Lung (tissue), 12 donors: Measurements from ENCODE around the gene EPHB2. TPM values are rescaled to one million over a fixed set of nuclear protein-coding genes. Genes with fewer than 3 reads are reported as not detected.

Experiments
- ATAC-seq: fragments of 200-7000 bp; cut with Tn5 transposase; one replicate; pipeline ENCODE4 v1.9.1; 2020; ENCODE audit warnings: moderate number of reproducible peaks; ENCODE audit not compliant: insufficient read depth, low FRiP score
- DNase-seq, 3 donors: peaks; one replicate each; pipeline ENCODE4 v3.0.0-alpha.2; 2013 to 2017
- H3K27ac ChIP-seq, 2 donors: one replicate each; pipeline ENCODE4 v1.5.1; 2013; ENCODE audit warnings: mild to moderate bottlenecking in 2 of 2, moderate library complexity in 2 of 2, control low read depth in 1 of 2, inconsistent platforms in 1 of 2, low read depth in 1 of 2, low read length in 1 of 2
- H3K27me3 ChIP-seq, 3 donors: one replicate each; pipeline ENCODE4 v1.5.1; 2013; ENCODE audit warnings: low read length in 2 of 3; ENCODE audit not compliant: control insufficient read depth in 3 of 3, insufficient read depth in 3 of 3
- H3K36me3 ChIP-seq, 4 donors: one replicate each; pipeline ENCODE4 v1.5.1; 2013; ENCODE audit warnings: low read length in 4 of 4, mild to moderate bottlenecking in 1 of 4, moderate library complexity in 1 of 4; ENCODE audit not compliant: control insufficient read depth in 4 of 4, insufficient read depth in 4 of 4
- H3K4me1 ChIP-seq, 5 donors: one replicate each; pipeline ENCODE4 v1.5.1; 2013; ENCODE audit warnings: low read length in 5 of 5, mild to moderate bottlenecking in 2 of 5, moderate library complexity in 1 of 5; ENCODE audit not compliant: control insufficient read depth in 5 of 5, insufficient read depth in 5 of 5
- H3K4me3 ChIP-seq: one replicate; pipeline ENCODE4 v1.5.1; 2013; ENCODE audit warnings: mild to moderate bottlenecking, control low read depth, moderate library complexity
- H3K9ac ChIP-seq, 2 donors: one replicate each; pipeline ENCODE4 v1.5.1; 2013; ENCODE audit warnings: low read length in 2 of 2, control low read depth in 1 of 2; ENCODE audit not compliant: insufficient read depth in 1 of 2
- H3K9me3 ChIP-seq, 4 donors: one replicate each; pipeline ENCODE4 v1.5.1; 2013; ENCODE audit warnings: low read length in 3 of 4, mild to moderate bottlenecking in 1 of 4, moderate library complexity in 1 of 4; ENCODE audit not compliant: control insufficient read depth in 4 of 4, insufficient read depth in 3 of 4
- WGBS, 2 donors: extraction: QIAGEN DNeasy Blood & Tissue Kit; methylation state at CpG; one replicate each; pipeline ENCODE4 v1.1.7; 2013; 5-methylcytosine and 5-hydroxymethylcytosine counted together
- polyA plus RNA-seq, 2 donors: library from polyadenylated mRNA; stranded (reverse); fragments of 200-250 nt; gene quantifications; one replicate each; pipeline ENCODE4 v1.2.1, GENCODE V29; 2013
- total RNA-seq, 2 donors: library from RNA; depleted of rRNA in 1 of 2; stranded (reverse); fragments of >200 nt in 1 of 2; gene quantifications; one replicate each; pipeline ENCODE4 v1.2.1, GENCODE V29; 2014 to 2021
- TF ChIP-seq, protein P1 (sequence below): IDR thresholded peaks from 2 replicates; pipeline ENCODE4 v1.5.1; 2012; ENCODE audit warnings: mild to moderate bottlenecking; ENCODE audit errors: control extremely low read depth, extremely low read depth
- donor health status: control.
- donor health status: control.
- donor health status: Bipolar disorder and iron deficiency.
- donor health status: healthy.
- donor health status: DM: yes; HTN: yes; CAD: no.

The EPHB2 gene
- total and polyA plus RNA-seq, 4 donors = 1.2 to 8.5 (median 5.8) TPM

DNA sequence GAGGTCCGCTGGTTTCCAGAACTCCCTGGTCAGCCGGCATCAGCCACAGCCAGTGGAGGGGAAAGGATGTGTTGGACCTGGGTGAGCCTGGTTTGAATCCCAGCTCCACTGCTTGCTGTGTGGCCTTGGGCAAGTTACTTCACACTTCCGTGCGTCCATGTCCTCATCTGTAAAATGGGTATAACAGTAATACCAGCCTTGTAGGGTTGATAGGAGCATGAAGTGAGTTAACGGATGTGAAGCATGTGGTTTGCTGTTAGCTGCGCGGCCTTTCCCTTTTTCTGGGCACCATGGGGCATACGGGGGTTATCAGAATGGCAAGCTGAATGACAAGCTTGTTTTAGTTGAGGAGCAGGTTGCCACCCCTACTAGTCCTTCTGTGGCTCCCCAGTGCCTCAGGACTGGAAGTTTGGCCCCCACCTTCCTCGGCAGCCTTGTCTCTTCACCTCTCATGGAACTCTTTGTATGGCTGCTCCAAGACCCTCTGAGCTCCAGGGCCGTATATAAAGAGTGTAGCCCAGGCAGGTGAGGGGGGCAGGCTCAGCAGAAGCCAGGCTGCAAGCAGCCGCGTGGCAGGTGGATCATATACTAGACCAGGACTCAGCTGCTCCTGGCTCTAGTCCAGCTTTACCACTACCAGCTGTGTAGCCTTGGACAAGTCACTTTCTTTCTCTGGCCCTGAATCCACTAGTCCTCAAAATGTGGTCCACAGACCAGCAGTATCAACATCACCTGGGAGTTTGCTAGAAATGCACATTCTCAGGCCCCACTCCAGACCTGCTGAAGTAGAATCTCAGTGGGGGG is 166.7 kb downstream of the EPHB2 start:
- Histone ChIP-seq H3K36me3 (peaks cover 0 to 4% (median under 1%) of the 10 kb centered on the region in 4 donors), H3K4me1 (peaks cover 0 to 4% (median 0%) of the 10 kb centered on the region in 5 donors), H3K4me3 (no peak overlapping the region), H3K27ac (no peak overlapping the region), H3K27me3 (no peaks in the 10 kb centered on the region), H3K9ac (no peak overlapping the region), H3K9me3 (no peaks in the 10 kb centered on the region)
- ATAC-seq (no peak), DNase-seq (no peak)
- TF ChIP-seq, protein P1, sequence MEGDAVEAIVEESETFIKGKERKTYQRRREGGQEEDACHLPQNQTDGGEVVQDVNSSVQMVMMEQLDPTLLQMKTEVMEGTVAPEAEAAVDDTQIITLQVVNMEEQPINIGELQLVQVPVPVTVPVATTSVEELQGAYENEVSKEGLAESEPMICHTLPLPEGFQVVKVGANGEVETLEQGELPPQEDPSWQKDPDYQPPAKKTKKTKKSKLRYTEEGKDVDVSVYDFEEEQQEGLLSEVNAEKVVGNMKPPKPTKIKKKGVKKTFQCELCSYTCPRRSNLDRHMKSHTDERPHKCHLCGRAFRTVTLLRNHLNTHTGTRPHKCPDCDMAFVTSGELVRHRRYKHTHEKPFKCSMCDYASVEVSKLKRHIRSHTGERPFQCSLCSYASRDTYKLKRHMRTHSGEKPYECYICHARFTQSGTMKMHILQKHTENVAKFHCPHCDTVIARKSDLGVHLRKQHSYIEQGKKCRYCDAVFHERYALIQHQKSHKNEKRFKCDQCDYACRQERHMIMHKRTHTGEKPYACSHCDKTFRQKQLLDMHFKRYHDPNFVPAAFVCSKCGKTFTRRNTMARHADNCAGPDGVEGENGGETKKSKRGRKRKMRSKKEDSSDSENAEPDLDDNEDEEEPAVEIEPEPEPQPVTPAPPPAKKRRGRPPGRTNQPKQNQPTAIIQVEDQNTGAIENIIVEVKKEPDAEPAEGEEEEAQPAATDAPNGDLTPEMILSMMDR = no peak
- 83 to 88% methylated on average over 12 of the region's 12 CpGs for WGBS, 2 donors

- H3K4me1 ChIP-seq = peaks cover 0 to 4% (median 0%) of the 10 kb centered on the region in 5 donors
- H3K36me3 ChIP-seq = peaks cover 0 to 4% (median 0%) of the 10 kb centered on the region in 4 donors
- H3K9ac ChIP-seq = no peak overlapping the region
- H3K9me3 ChIP-seq = no peaks in the 10 kb centered on the region
- H3K27ac ChIP-seq = no peak overlapping the region
- no peaks in the 10 kb centered on the region for H3K27me3 ChIP-seq
- ATAC-seq = no peak
- no peak overlapping the region for H3K4me3 ChIP-seq
- WGBS, 2 donors = 65 to 82% methylated on average over 1 of the region's 1 CpG
- TF ChIP-seq, protein P1 = no peak
- no peak for DNase-seq
Observed at GRCh38 chr1:22877980-22878379, 167.3 kb downstream of the EPHB2 start.

- ATAC-seq = no peak
- no peak overlapping the region for H3K4me3 ChIP-seq
- no peaks in the 10 kb centered on the region for H3K9me3 ChIP-seq
- H3K9ac ChIP-seq = no peak overlapping the region
- 80 to 88% methylated on average over 13 of the region's 13 CpGs for WGBS, 2 donors
- H3K4me1 ChIP-seq = peaks cover 0 to 4% (median 0%) of the 10 kb centered on the region in 5 donors
- H3K27me3 ChIP-seq = no peaks in the 10 kb centered on the region
- H3K27ac ChIP-seq = no peak overlapping the region
- DNase-seq = no peak
- TF ChIP-seq, protein P1 = no peak
- H3K36me3 ChIP-seq = peaks cover 0 to under 1% (median 0%) of the 10 kb centered on the region in 4 donors
Observed at GRCh38 chr1:22878626-22879025, 168.0 kb downstream of the EPHB2 start.
